ENCODE results near the gene ZCCHC10.
"Not testable (repeated sequence)": the region's sequence is repeated elsewhere in the genome, so short reads cannot be mapped to it uniquely, and the experiment has no call there.

DNA sequence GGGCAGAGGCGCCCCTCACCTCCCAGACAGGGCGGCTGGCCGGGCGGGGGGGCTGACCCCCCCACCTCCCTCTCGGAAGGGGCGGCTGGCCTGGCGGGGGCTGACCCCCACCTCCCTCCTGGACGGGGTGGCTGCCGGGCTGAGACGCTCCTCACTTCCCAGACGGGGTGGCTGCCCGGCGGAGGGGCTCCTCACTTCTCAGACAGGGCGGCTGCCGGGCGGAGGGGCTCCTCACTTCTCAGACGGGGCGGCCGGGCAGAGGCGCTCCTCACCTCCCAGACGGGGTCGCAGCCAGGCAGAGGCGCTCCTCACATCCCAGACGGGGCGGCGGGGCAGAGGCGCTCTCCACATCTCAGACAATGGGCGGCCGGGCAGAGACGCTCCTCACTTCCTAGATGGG, 43.4 kb downstream of the ZCCHC10 start:
- not testable (repeated sequence) for TF ChIP-seq SIRT6 (IDR thresholded peaks at IDR 0.05; ENCODE audit: low read depth, low read length); NFIC (IDR thresholded peaks at IDR 0.05); PTRF (tag; IDR thresholded peaks at IDR 0.05); HDAC6 (IDR thresholded peaks at IDR 0.05; ENCODE audit: low read depth, low read length); TRIM28 (IDR thresholded peaks at IDR 0.05)
